Right ventricle myocardium superior (tissue), 1 donor: ENCODE results near the gene AKAIN1. TPM values are rescaled to one million over a fixed set of nuclear protein-coding genes. Genes with fewer than 3 reads are reported as not detected.

ENCODE experiments used
- ATAC-seq: fragments of 200-7000 bp; cut with Tn5 transposase; one replicate; pipeline ENCODE4 v1.9.1; 2020; ENCODE audit warnings: mild to moderate bottlenecking; ENCODE audit not compliant: poor library complexity
- DNase-seq: peaks from one replicate; pipeline ENCODE4 v3.0.0-alpha.2; 2020
- intact Hi-C: fragments of 100-400 bp; cut with DNase I; formaldehyde crosslinking; loops from one replicate; pipeline ENCODE4 v1.11.2; 2022
- total RNA-seq: library from RNA; stranded (reverse); fragmentation: NEBNext Ultra II Directional; extraction: Animal tissue kit (Norgen Biotek cat#: 25700); gene quantifications from one replicate; pipeline ENCODE4 v1.2.1, GENCODE V29; 2021
- donor health status: DM: no; HTN: yes; CAD: no; lungs with severe emphysema.

AKAIN1 gene
- total RNA-seq, 1 donor from 2014 or later: not detected

GRCh38 chr18:5166606-5167280 lies 30.3 kb downstream of the AKAIN1 start:
- ATAC-seq (no peak), DNase-seq (no peak)
- intact Hi-C loops: no loop called here

GRCh38 chr18:5164903-5165302 lies 32.2 kb downstream of the AKAIN1 start:
- DNase-seq (no peak), ATAC-seq (no peak)
- intact Hi-C loops: no loop called here

GRCh38 chr18:5162111-5162510 lies 34.9 kb downstream of the AKAIN1 start:
- intact Hi-C loops: no loop called here
- DNase-seq (no peak), ATAC-seq (no peak)

- ATAC-seq: no peak
- intact Hi-C loops: no loop called here
- no peak for DNase-seq
Observed at GRCh38 chr18:5159080-5159479, 38.0 kb downstream of the AKAIN1 start.

DNA sequence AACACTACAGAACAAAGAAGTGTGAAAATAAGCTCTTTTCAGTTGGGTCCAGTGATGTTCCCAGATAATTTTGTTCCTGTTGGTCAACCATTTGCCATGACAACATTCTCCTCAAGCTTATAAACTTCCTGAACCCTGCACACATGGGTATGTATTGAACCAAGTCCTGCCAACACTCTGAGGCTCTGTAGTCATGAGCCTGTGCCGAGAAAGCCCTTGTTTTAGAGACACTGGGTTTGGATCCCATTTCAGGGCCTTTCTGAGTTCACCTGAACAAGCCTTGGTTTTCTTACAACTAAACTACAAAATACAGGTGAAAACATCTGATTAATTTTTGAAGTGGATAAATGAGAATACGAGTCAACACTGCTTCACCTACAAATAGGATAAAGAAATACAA lies 38.5 kb downstream of the AKAIN1 start:
- intact Hi-C loops: no loop called here
- DNase-seq (no peak), ATAC-seq (no peak)

GRCh38 chr18:5158172-5158571 lies 38.9 kb downstream of the AKAIN1 start:
- intact Hi-C loops: no loop called here
- no peak for DNase-seq
- no peak for ATAC-seq

- intact Hi-C loops: no loop called here
- DNase-seq (no peak), ATAC-seq (peak; percentile 45)
Observed at GRCh38 chr18:5155907-5156287, 41.2 kb downstream of the AKAIN1 start.

DNA sequence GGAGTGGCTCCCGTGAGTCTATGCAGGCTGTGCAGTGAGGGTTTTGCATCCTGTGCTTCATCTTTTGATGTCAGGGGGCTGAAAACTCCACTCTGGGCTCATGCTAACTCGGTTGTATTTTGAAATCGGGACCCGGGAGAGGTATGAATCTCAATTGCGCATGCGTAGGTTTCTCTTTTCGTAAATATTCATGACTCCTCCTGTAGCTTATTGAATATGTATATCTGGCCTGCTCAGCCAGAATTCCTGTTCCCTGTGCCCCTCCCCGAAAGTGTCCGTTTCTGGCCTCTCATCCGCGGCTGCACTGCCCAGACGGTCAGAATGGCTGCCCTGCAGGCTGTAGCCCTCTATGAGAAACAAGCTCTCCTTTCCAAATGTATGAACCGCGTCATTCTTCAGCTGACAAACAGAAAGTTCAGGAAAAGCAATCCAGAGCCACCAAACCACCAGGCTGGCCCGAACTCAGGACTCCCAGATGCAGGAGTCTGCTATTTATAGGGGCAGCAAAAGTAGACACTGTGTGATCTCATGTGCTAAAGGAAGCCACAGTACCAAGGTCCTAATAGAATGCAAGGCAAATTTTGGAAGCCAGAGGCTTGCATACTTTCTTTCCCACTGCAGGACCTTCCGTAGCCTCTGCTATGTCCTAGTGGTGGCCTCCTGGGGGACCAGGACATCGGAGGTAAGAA lies 41.7 kb downstream of the AKAIN1 start:
- ATAC-seq (peak; percentile 18), DNase-seq (no peak)
- intact Hi-C loops: no loop called here

DNA sequence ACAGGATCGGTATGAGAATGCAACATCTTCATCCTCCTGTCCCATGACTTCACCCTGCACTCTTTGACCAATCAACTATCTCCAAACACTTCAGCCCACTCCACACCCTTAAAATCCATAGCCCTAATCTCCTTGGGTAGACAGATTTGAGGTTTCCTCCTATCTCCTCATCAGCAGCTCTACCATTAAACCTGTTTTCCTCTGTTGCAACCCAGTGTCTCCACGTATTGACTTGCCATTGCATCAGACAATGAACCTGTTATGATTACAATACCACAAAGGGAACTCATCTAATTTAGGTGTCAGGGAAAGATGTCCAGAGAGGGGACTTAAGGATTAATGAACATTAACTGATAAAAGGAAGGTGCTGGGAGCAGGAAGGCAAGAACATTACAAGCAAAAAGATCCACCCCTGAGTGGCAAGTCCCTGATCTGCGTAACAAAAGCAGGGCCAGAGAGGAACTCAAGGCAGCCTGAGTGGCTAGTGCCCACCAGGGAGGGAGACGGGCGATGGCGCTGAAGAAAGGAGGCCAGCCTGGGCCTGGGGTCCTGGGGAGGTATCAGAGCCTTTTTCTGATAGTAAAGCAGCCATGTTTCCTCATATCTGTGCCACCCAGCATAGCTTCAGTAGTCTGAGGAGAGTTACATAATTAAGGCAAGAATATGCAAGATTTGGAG lies 44.6 kb downstream of the AKAIN1 start:
- intact Hi-C loops: no loop called here
- DNase-seq: no peak
- ATAC-seq: no peak

- ATAC-seq (no peak), DNase-seq (no peak)
- intact Hi-C loops: no loop called here
Observed at GRCh38 chr18:5150894-5151293, 46.2 kb downstream of the AKAIN1 start.

- intact Hi-C loops: no loop called here
- ATAC-seq (no peak), DNase-seq (no peak)
Observed at GRCh38 chr18:5146093-5146492, 51.0 kb downstream of the AKAIN1 start.

GRCh38 chr18:5145168-5145825 lies 51.8 kb downstream of the AKAIN1 start:
- DNase-seq (no peak), ATAC-seq (peak; percentile 59)
- intact Hi-C loops: no loop called here

GRCh38 chr18:5144629-5145028 lies 52.4 kb downstream of the AKAIN1 start:
- intact Hi-C loops: no loop called here
- DNase-seq (no peak), ATAC-seq (peak; percentile 68)

DNA sequence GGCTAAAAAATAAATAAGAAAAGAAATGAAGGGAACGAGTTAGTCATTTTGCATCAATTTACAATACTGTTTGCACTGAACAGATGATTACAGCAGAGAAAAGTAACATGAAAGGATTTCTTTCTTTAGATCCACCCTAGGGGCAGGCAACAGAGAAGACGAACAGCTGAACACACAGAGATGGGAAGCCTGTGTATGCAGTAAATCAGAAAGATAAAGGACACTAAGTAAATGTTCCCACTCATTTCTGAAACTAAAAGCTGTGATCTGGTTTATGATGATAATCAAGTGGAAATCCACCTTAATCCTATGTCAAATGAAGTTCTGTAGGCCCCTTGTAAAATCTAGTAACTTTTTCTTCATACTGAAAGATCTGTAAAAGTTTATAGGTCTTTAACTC lies 54.2 kb downstream of the AKAIN1 start:
- intact Hi-C loops: no loop called here
- ATAC-seq (no peak), DNase-seq (no peak)

DNA sequence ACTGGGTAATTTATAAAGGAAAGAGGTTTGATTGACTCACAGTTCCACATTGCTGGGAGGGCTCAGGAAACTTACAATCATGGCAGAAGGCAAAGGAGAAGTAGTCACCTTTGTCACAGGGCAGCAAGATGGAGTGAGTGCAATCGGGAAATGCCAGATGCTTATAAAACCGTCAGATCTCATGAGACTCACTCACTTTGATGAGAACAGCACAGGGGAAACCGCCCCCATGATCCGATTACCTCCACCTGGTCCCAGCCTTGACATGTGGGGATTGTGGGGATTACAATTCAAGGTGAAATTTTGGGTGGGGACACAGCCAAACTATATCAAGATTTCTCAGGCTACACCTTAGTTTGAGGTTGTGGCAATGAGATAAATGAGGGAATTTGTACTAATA lies 54.9 kb downstream of the AKAIN1 start:
- intact Hi-C loops: no loop called here
- DNase-seq: no peak
- no peak for ATAC-seq

DNA sequence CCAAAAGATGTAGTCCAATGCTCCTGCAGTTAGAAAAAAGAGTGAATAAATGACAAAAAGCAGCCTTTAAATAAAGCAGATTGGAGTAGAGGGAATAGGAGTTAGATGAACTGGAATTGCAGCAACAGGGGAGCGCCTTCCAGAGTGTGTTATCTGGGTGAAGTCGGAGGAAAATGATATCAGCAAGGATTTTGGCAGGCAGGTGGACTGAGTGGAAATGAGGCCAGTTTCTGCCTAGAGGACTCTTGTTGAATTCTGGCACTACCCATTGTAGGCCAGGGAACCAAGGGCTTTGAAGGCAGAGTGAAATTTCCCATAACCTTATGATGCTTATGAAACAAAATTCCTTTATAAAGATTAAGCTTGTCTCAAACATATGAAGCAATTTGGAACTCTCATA lies 59.8 kb downstream of the AKAIN1 start:
- peak; percentile 15 for ATAC-seq

DNA sequence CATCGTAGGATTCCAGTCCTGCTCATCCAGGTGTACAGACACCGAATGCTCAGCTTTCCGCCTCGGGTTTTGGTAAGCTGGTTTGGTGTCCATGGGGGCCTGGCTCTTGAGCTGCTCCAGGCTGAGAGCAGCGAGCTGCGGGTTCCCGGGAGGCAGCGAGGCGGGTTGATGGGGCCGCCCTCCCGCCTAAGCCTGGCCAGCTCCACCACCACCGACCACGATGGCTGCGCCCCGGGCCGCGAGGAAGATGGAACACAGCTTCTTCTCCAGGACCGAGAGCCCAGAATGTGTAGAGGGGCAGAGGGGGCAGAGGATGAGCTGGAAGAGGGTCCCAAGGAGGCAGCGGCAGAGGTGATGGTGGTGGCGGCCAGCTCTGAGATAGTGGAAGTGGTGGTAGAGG lies 64.1 kb downstream of the AKAIN1 start:
- intact Hi-C loops: no loop called here
- DNase-seq: no peak
- no peak for ATAC-seq

More for the DNA sequence above, 59.8 kb downstream of the AKAIN1 start:
- intact Hi-C loops: no loop called here
- no peak for DNase-seq

- ATAC-seq: no peak
- no peak for DNase-seq
Observed at GRCh38 chr18:5122272-5122671, 74.8 kb downstream of the AKAIN1 start.

DNA sequence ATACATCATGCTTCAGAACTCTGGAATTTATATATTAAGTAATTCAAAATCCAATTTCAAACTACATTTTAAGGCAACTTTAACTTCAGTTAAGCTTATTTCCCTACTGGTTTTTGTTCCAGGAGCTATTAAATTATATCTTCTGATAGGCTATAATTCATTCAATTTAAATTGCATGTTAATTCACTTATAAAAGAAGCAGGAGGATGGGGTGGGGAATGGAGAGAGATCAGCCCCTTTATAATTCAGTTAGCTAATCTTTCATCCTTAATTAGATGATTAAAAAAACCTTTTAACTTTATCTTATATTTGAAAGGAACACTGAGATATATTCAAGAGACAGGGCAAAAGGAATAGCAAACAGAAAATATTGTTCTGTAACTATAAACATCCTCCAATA lies 86.8 kb downstream of the AKAIN1 start:
- DNase-seq: no peak
- intact Hi-C loops: no loop called here
- no peak for ATAC-seq

More at GRCh38 chr18:5122272-5122671, 74.8 kb downstream of the AKAIN1 start:
- intact Hi-C loops: no loop called here

GRCh38 chr18:5107988-5108387 lies 89.1 kb downstream of the AKAIN1 start:
- DNase-seq (no peak), ATAC-seq (no peak)
- intact Hi-C loops: no loop called here
